ENCODE measurements around the gene HELT.

The HELT gene

DNA sequence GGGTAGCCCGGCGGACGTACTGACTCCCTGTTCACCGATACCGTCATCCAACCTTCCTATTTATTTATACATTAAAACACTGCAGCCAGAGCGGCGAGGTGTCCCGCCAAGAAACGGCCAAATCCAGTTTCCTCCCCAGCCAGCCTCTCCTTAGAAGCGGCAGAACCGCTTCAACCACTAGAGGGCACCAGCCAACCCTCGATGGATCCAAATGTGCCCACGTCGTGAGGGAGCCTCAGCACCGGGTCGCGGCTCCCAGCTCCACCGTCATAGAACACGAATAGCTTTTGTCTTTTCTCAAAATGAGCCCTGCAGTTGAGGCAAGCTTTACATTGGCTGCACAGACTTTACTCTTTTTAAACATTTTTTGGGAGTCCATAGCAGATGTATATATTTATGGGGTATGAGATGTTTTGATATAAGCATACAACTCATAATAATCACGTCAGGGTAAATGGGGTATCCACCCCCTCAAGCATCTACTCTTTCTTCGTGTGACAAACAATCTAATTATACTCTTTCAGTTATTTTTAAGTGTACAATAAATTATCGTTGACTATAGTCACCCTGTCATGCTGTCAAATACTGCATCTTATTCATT is 13.0 kb upstream of the HELT start (continued):
- TF ChIP-seq ZNF404 (tag by site-specific recombination; IDR thresholded peaks at IDR 0.05) = no peak
- TF ChIP-seq, protein P1, sequence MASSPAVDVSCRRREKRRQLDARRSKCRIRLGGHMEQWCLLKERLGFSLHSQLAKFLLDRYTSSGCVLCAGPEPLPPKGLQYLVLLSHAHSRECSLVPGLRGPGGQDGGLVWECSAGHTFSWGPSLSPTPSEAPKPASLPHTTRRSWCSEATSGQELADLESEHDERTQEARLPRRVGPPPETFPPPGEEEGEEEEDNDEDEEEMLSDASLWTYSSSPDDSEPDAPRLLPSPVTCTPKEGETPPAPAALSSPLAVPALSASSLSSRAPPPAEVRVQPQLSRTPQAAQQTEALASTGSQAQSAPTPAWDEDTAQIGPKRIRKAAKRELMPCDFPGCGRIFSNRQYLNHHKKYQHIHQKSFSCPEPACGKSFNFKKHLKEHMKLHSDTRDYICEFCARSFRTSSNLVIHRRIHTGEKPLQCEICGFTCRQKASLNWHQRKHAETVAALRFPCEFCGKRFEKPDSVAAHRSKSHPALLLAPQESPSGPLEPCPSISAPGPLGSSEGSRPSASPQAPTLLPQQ (tag by site-specific recombination; IDR thresholded peaks at IDR 0.05) = no peak
- TF ChIP-seq, protein P2, sequence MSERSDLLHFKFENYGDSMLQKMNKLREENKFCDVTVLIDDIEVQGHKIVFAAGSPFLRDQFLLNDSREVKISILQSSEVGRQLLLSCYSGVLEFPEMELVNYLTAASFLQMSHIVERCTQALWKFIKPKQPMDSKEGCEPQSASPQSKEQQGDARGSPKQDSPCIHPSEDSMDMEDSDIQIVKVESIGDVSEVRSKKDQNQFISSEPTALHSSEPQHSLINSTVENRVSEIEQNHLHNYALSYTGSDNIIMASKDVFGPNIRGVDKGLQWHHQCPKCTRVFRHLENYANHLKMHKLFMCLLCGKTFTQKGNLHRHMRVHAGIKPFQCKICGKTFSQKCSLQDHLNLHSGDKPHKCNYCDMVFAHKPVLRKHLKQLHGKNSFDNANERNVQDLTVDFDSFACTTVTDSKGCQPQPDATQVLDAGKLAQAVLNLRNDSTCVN (tag by site-specific recombination; optimal IDR thresholded peaks at IDR 0.05) = no peak
- TF ChIP-seq SALL2 (tag by site-specific recombination; IDR thresholded peaks at IDR 0.05; ENCODE audit: borderline replicate concordance) = no peak
- no peak for TF ChIP-seq ZBTB1 (tag by site-specific recombination; IDR thresholded peaks at IDR 0.05)
- no peak for TF ChIP-seq ZNF169 (tag by site-specific recombination; IDR thresholded peaks at IDR 0.05)
- TF ChIP-seq REPIN1 (tag by site-specific recombination; IDR thresholded peaks at IDR 0.05; ENCODE audit: low read depth) = no peak
- no peak for TF ChIP-seq ZNF211 (tag by site-specific recombination; IDR thresholded peaks at IDR 0.05; ENCODE audit: low read depth)
- TF ChIP-seq, protein P3, sequence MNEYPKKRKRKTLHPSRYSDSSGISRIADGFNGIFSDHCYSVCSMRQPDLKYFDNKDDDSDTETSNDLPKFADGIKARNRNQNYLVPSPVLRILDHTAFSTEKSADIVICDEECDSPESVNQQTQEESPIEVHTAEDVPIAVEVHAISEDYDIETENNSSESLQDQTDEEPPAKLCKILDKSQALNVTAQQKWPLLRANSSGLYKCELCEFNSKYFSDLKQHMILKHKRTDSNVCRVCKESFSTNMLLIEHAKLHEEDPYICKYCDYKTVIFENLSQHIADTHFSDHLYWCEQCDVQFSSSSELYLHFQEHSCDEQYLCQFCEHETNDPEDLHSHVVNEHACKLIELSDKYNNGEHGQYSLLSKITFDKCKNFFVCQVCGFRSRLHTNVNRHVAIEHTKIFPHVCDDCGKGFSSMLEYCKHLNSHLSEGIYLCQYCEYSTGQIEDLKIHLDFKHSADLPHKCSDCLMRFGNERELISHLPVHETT (tag by site-specific recombination; IDR thresholded peaks at IDR 0.05) = no peak
- TF ChIP-seq ZNF10 (tag by site-specific recombination; IDR thresholded peaks at IDR 0.05) = no peak
- no peak for TF ChIP-seq EGR2 (tag by site-specific recombination; IDR thresholded peaks at IDR 0.05; ENCODE audit: low read depth)
- TF ChIP-seq ZNF654 (tag by site-specific recombination; IDR thresholded peaks at IDR 0.05; ENCODE audit: low read depth) = peak; percentile 86
- TF ChIP-seq ZNF670 (tag by site-specific recombination; IDR thresholded peaks at IDR 0.05; ENCODE audit: low read depth) = no peak
- no peak for TF ChIP-seq ZFHX2 (tag by site-specific recombination; conservative IDR thresholded peaks at IDR 0.05)
- TF ChIP-seq, protein P4, sequence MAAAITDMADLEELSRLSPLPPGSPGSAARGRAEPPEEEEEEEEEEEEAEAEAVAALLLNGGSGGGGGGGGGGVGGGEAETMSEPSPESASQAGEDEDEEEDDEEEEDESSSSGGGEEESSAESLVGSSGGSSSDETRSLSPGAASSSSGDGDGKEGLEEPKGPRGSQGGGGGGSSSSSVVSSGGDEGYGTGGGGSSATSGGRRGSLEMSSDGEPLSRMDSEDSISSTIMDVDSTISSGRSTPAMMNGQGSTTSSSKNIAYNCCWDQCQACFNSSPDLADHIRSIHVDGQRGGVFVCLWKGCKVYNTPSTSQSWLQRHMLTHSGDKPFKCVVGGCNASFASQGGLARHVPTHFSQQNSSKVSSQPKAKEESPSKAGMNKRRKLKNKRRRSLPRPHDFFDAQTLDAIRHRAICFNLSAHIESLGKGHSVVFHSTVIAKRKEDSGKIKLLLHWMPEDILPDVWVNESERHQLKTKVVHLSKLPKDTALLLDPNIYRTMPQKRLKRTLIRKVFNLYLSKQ (tag by site-specific recombination; IDR thresholded peaks at IDR 0.05; ENCODE audit: borderline replicate concordance) = no peak
- no peak for TF ChIP-seq ZNF501 (tag by site-specific recombination; IDR thresholded peaks at IDR 0.05)
- TF ChIP-seq ZNF629 (tag by site-specific recombination; IDR thresholded peaks at IDR 0.05) = no peak
- TF ChIP-seq, protein P5, sequence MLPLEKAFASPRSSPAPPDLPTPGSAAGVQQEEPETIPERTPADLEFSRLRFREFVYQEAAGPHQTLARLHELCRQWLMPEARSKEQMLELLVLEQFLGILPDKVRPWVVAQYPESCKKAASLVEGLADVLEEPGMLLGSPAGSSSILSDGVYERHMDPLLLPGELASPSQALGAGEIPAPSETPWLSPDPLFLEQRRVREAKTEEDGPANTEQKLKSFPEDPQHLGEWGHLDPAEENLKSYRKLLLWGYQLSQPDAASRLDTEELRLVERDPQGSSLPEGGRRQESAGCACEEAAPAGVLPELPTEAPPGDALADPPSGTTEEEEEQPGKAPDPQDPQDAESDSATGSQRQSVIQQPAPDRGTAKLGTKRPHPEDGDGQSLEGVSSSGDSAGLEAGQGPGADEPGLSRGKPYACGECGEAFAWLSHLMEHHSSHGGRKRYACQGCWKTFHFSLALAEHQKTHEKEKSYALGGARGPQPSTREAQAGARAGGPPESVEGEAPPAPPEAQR (tag by site-specific recombination; IDR thresholded peaks at IDR 0.05) = no peak
- no peak for TF ChIP-seq ZFP3 (tag by site-specific recombination; IDR thresholded peaks at IDR 0.05; ENCODE audit: low read depth)
- TF ChIP-seq ZSCAN16 (tag by site-specific recombination; IDR thresholded peaks at IDR 0.05) = no peak
- no peak for TF ChIP-seq YY2 (tag by site-specific recombination; IDR thresholded peaks at IDR 0.05)
- TF ChIP-seq, protein P6, sequence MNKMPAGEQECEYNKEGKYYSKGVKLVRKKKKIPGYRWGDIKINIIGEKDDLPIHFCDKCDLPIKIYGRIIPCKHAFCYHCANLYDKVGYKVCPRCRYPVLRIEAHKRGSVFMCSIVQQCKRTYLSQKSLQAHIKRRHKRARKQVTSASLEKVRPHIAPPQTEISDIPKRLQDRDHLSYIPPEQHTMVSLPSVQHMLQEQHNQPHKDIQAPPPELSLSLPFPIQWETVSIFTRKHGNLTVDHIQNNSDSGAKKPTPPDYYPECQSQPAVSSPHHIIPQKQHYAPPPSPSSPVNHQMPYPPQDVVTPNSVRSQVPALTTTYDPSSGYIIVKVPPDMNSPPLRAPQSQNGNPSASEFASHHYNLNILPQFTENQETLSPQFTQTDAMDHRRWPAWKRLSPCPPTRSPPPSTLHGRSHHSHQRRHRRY (tag by site-specific recombination; IDR thresholded peaks at IDR 0.05) = no peak
- no peak for TF ChIP-seq ZNF747 (tag by site-specific recombination; IDR thresholded peaks at IDR 0.05)
- TF ChIP-seq, protein P7, sequence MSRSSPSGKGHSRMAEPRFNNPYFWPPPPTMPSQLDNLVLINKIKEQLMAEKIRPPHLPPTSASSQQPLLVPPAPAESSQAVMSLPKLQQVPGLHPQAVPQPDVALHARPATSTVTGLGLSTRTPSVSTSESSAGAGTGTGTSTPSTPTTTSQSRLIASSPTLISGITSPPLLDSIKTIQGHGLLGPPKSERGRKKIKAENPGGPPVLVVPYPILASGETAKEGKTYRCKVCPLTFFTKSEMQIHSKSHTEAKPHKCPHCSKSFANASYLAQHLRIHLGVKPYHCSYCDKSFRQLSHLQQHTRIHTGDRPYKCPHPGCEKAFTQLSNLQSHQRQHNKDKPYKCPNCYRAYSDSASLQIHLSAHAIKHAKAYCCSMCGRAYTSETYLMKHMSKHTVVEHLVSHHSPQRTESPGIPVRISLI (tag by site-specific recombination; IDR thresholded peaks at IDR 0.05) = no peak
- TF ChIP-seq ZNF658 (tag by site-specific recombination; IDR thresholded peaks at IDR 0.05) = no peak
- TF ChIP-seq ZBTB21 (tag by site-specific recombination; IDR thresholded peaks at IDR 0.05) = no peak
- peak; percentile 33; the same call in 1 of the 2 replicates for TF ChIP-seq ZBTB20 (tag by site-specific recombination; IDR thresholded peaks at IDR 0.05)
- TF ChIP-seq ZNF558 (tag by site-specific recombination; IDR thresholded peaks at IDR 0.05) = no peak
- TF ChIP-seq, protein P8, sequence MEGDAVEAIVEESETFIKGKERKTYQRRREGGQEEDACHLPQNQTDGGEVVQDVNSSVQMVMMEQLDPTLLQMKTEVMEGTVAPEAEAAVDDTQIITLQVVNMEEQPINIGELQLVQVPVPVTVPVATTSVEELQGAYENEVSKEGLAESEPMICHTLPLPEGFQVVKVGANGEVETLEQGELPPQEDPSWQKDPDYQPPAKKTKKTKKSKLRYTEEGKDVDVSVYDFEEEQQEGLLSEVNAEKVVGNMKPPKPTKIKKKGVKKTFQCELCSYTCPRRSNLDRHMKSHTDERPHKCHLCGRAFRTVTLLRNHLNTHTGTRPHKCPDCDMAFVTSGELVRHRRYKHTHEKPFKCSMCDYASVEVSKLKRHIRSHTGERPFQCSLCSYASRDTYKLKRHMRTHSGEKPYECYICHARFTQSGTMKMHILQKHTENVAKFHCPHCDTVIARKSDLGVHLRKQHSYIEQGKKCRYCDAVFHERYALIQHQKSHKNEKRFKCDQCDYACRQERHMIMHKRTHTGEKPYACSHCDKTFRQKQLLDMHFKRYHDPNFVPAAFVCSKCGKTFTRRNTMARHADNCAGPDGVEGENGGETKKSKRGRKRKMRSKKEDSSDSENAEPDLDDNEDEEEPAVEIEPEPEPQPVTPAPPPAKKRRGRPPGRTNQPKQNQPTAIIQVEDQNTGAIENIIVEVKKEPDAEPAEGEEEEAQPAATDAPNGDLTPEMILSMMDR (tag by site-specific recombination; IDR thresholded peaks at IDR 0.05) = peak; percentile 74
- TF ChIP-seq FEZF1 (tag by site-specific recombination; IDR thresholded peaks at IDR 0.05) = no peak

Data from HEK293 (cell line).